Neural crest cell (in vitro differentiated cells): Measurements from ENCODE around the gene SLC16A2. TPM values are rescaled to one million over a fixed set of nuclear protein-coding genes. Genes with fewer than 3 reads are reported as not detected.
A peak's percentile ranks its signal among the peaks of the same experiment; 100 is the strongest.

Experiments
- DNase-seq: peaks from one replicate; pipeline ENCODE4 v3.0.0; 2021; ENCODE audit warnings: low read depth, mixed read lengths, low spot score
- H3K27ac Mint-ChIP-seq: one replicate; pipeline ENCODE4 v1.8.0; 2021; ENCODE audit warnings: mild to moderate bottlenecking, mixed read lengths; ENCODE audit not compliant: unreplicated experiment
- H3K27me3 Mint-ChIP-seq: 2 replicates; pipeline ENCODE4 v1.8.0; 2021; ENCODE audit warnings: low read depth, mild to moderate bottlenecking, mixed read lengths
- H3K36me3 Mint-ChIP-seq: 2 replicates; pipeline ENCODE4 v1.8.0; 2021; ENCODE audit warnings: low read depth, mild to moderate bottlenecking, mixed read lengths
- H3K4me1 Mint-ChIP-seq: 2 replicates; pipeline ENCODE4 v1.8.0; 2021; ENCODE audit warnings: mixed read lengths
- H3K4me3 Mint-ChIP-seq: one replicate; pipeline ENCODE4 v1.8.0; 2021; ENCODE audit warnings: mild to moderate bottlenecking, mixed read lengths
- H3K9me3 Mint-ChIP-seq: 2 replicates; pipeline ENCODE4 v1.8.0; 2021; ENCODE audit warnings: mixed read lengths
- total RNA-seq: library from RNA; stranded (reverse); gene quantifications from 2 replicates; pipeline ENCODE4 v1.2.1, GENCODE V29; 2021
- TF ChIP-seq, protein P1 (sequence below): fragments of 200-600 bp; sonication (generic); conservative IDR thresholded peaks from 2 replicates; pipeline ENCODE4 v1.5.0; 2021; ENCODE audit warnings: antibody characterized with exemption, mild to moderate bottlenecking

Gene SLC16A2
- total RNA-seq, 1 donor from 2014 or later: 19.8 TPM

DNA sequence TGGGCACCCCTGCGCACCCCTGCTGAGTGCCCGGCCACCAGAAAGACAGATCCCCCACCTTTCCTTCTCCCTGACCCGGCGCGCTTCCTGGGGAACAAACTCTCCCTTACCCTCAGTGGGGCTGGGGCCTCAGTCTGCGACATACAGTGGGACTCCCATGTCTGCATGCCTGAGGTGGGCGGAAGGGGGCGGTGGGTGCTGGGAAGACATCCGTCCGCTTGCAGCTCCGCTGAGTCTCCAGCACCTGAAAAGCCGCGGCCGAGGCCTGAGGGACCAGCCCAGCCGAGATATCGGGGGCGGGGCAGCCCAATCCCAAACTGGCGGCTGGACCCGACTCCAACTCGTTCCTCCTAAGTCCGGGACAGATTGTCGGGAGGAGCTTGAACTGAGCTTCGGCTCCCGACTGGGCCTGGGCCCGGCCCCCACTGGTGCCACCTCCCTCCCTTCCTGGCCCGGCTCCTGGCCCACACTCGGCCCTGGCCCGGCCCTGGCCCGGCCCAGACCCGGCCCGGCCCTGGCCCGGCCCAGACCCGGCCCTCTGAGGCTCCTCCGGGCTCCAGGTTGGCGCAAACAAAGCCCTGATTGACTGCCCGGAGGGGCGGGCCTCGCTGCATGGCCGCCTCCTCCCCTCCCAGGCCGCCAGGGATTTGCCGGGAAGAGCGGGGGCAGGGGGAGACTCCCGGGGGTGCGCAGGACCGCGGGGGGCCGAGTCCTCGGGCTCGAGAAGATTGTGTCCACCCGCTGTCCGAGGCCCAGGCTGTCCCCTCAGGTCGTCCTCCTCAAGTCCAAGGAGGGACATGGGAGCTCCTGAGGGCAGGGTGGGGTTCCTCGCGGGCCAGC lies 877 bp upstream of the SLC16A2 start:
- Mint-ChIP-seq H3K9me3 (peaks cover 4% of the 10 kb centered on the region), H3K4me3 (peak overlapping the region; percentile 94), H3K36me3 (no peaks in the 10 kb centered on the region), H3K4me1 (peaks cover 23% of the 10 kb centered on the region), H3K27ac (peak overlapping the region; percentile 43), H3K27me3 (peaks cover 2% of the 10 kb centered on the region)
- peak; percentile 26 for DNase-seq
- TF ChIP-seq, protein P1, sequence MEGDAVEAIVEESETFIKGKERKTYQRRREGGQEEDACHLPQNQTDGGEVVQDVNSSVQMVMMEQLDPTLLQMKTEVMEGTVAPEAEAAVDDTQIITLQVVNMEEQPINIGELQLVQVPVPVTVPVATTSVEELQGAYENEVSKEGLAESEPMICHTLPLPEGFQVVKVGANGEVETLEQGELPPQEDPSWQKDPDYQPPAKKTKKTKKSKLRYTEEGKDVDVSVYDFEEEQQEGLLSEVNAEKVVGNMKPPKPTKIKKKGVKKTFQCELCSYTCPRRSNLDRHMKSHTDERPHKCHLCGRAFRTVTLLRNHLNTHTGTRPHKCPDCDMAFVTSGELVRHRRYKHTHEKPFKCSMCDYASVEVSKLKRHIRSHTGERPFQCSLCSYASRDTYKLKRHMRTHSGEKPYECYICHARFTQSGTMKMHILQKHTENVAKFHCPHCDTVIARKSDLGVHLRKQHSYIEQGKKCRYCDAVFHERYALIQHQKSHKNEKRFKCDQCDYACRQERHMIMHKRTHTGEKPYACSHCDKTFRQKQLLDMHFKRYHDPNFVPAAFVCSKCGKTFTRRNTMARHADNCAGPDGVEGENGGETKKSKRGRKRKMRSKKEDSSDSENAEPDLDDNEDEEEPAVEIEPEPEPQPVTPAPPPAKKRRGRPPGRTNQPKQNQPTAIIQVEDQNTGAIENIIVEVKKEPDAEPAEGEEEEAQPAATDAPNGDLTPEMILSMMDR: peak; percentile 21

DNA sequence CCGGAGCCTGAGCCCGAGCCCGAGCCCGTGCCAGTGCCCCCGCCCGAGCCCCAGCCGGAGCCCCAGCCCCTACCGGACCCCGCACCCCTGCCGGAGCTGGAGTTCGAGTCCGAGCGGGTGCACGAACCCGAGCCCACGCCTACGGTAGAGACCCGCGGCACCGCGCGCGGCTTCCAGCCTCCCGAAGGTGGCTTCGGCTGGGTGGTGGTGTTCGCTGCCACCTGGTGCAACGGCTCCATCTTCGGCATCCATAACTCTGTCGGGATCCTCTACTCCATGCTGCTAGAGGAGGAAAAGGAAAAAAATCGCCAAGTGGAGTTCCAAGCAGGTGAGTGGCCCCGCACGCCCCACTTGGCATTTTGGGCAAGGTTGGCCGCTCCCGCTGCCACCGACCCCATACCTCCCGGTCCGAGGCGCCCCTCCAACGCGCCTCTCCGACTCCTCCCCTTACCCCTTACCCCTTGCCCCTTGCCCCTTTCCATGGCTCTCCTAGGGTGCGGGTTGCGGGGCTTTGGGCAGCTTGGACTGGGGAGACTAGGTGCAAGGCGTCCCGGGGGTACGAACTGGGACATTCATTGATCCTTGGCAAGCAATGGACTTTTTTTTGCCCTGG lies 553 bp downstream of the SLC16A2 start:
- peaks cover 23% of the 10 kb centered on the region for H3K4me1 Mint-ChIP-seq
- DNase-seq: no peak
- H3K27ac Mint-ChIP-seq: no peak overlapping the region
- H3K36me3 Mint-ChIP-seq: no peaks in the 10 kb centered on the region
- TF ChIP-seq, protein P1: no peak
- H3K27me3 Mint-ChIP-seq: peaks cover 2% of the 10 kb centered on the region
- H3K4me3 Mint-ChIP-seq: peak overlapping the region; percentile 83
- no peaks in the 10 kb centered on the region for H3K9me3 Mint-ChIP-seq

DNA sequence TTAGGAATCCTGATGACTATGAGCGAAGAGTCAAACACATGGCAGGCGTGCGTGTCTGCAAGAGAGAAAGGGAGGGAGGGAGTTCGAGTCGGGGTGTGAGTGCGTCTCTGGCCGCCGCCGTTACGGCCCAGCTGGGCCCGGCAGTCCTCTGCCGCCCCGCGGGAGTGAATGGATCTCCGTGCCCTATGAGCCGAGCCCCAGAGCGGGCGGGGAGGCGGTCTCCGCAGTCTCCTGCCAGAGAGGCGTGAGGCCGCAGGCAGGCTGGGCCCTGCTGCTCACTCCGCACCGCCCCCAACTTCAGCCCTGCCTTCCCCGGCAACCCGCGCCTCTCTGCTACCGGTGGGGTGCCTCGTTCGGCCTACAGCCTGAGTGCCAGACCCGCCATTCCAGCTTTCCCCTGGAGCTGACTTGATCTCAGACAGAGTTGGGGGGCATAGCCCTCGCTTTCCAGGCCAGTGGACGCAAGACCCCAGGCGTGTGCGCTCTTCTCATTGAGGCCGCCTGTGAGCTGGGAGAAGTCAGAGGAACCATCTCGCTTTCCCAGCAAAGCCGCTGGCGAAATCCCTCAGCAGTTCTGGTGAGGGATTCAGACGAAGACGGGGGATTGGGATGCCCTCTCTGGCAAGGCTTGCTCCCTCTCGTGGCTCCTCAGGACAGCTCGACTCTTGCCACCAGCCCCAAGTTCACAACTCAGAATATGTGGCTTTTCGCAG lies 1.4 kb downstream of the SLC16A2 start:
- DNase-seq: peak; percentile 37
- H3K27ac Mint-ChIP-seq: no peak overlapping the region
- peak overlapping the region; percentile 83 for H3K4me3 Mint-ChIP-seq
- H3K27me3 Mint-ChIP-seq: peaks cover 2% of the 10 kb centered on the region
- H3K36me3 Mint-ChIP-seq: no peaks in the 10 kb centered on the region
- TF ChIP-seq, protein P1: peak; percentile 30
- peaks cover 23% of the 10 kb centered on the region for H3K4me1 Mint-ChIP-seq
- H3K9me3 Mint-ChIP-seq: no peaks in the 10 kb centered on the region

DNA sequence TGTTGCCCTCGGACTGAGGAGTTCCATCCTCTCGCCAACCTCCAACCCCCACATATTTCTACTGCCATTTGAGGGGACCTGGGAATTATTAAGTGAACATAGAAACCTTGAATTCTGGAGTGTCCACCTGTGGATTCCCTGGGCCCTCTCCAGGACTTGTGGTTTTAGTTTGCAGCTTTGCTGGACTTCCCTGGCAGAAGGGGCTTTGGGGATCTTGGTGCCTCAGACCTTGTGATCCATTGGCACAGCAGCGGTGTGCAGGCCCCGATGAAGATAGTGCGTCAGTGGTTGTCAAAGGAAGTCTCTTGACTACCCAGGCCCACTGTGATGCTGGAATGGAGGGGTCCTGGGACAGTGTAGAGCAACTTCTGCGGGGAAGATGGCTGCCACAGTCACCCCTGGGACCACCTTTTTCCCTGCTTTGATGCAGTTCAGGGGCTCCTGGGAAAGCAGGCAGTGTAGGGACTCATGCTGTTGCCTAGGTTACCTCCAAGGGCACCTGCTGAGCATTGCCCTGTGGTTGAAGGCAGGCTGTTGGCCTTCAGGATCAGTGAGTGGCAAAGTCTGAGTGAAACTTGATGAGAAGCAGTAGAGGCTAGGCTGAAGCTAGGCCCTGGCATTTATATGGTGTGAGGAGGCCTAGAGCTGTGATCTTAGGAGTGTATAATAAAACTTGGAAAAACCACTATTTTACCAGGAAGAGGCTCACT lies 2.2 kb downstream of the SLC16A2 start:
- Mint-ChIP-seq H3K4me1 (peaks cover 23% of the 10 kb centered on the region), H3K36me3 (no peaks in the 10 kb centered on the region), H3K27me3 (peaks cover 2% of the 10 kb centered on the region), H3K4me3 (peak overlapping the region; percentile 83), H3K27ac (no peak overlapping the region), H3K9me3 (no peaks in the 10 kb centered on the region)
- no peak for DNase-seq
- TF ChIP-seq, protein P1: no peak

DNA sequence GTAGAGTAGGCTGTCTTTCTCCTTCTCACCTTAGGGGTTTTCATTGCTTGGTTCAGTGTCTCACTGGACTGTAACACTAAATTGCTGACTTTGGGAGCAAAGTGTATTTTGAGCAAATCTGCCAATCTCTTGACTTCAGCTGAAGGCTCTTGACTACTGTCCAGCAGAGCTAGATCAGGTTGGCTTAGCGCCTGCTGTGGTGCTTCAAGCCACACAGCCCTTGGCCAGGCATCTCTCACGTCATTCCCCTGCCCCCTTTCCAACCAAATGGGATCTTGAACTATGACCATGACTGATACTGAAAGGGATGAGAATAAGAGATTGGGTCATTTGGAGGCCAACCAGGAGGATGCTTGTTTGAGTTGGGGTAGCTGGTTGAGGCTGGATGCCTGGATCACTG lies 4.8 kb downstream of the SLC16A2 start:
- H3K36me3 Mint-ChIP-seq: no peaks in the 10 kb centered on the region
- H3K9me3 Mint-ChIP-seq: no peaks in the 10 kb centered on the region
- H3K27ac Mint-ChIP-seq: no peak overlapping the region
- TF ChIP-seq, protein P1: no peak
- H3K27me3 Mint-ChIP-seq: peaks cover under 1% of the 10 kb centered on the region
- no peak for DNase-seq
- no peak overlapping the region for H3K4me3 Mint-ChIP-seq
- peaks cover 18% of the 10 kb centered on the region for H3K4me1 Mint-ChIP-seq
